GM21723 (cell line): Measurements from ENCODE around the gene OR2T34.
"Not testable (repeated sequence)": the region's sequence is repeated elsewhere in the genome, so short reads cannot be mapped to it uniquely, and the experiment has no call there.

ENCODE experiments used
- ATAC-seq: cut with Tn5 transposase; IDR thresholded peaks from one replicate; pipeline ENCODE4 v1.9.1; 2021; ENCODE audit warnings: mild to moderate bottlenecking, moderate library complexity; ENCODE audit not compliant: unreplicated experiment

OR2T34 gene

GRCh38 chr1:248574657-248575056, at the start of gene OR2T34:
OR2T34 (minus strand) TSS chr1:248574757; CDS start chr1:248574757, 0 bp downstream.
- ATAC-seq, result not testable (repeated sequence)

GRCh38 chr1:248622570-248623001, 48.0 kb upstream of the OR2T34 start:
- no peak for ATAC-seq

GRCh38 chr1:248621770-248622169, 47.2 kb upstream of the OR2T34 start:
- no peak for ATAC-seq

- ATAC-seq, result no peak
Observed at GRCh38 chr1:248618878-248619277, 44.3 kb upstream of the OR2T34 start.

GRCh38 chr1:248618119-248618518, 43.6 kb upstream of the OR2T34 start:
- no peak for ATAC-seq

GRCh38 chr1:248613742-248614141, 39.2 kb upstream of the OR2T34 start:
- ATAC-seq, result no peak

GRCh38 chr1:248611883-248612414, 37.4 kb upstream of the OR2T34 start:
- no peak for ATAC-seq

- ATAC-seq, result no peak
Observed at GRCh38 chr1:248610301-248610700, 35.7 kb upstream of the OR2T34 start.

GRCh38 chr1:248599396-248599795, 24.8 kb upstream of the OR2T34 start:
- ATAC-seq, result no peak

GRCh38 chr1:248597589-248597988, 23.0 kb upstream of the OR2T34 start, which contains the start of gene OR2T10:
OR2T10 (minus strand) TSS chr1:248597700; CDS start chr1:248593768, 3,932 bp downstream.
- ATAC-seq, result no peak

- ATAC-seq, result no peak
Observed at GRCh38 chr1:248596615-248597014, 22.1 kb upstream of the OR2T34 start.

- ATAC-seq, result no peak
Observed at GRCh38 chr1:248593226-248593625, 18.7 kb upstream of the OR2T34 start.

GRCh38 chr1:248592655-248593054, 18.1 kb upstream of the OR2T34 start:
- ATAC-seq, result no peak

GRCh38 chr1:248590055-248590454, 15.5 kb upstream of the OR2T34 start:
- ATAC-seq, result no peak

- no peak for ATAC-seq
Observed at GRCh38 chr1:248589334-248589733, 14.8 kb upstream of the OR2T34 start.

- ATAC-seq, result no peak
Observed at GRCh38 chr1:248585266-248585665, 10.7 kb upstream of the OR2T34 start.

- ATAC-seq, result no peak
Observed at GRCh38 chr1:248576260-248576980, 1.9 kb upstream of the OR2T34 start.

- not testable (repeated sequence) for ATAC-seq
Observed at GRCh38 chr1:248573856-248574255, 701 bp downstream of the OR2T34 start.

GRCh38 chr1:248572049-248572448, 2.5 kb downstream of the OR2T34 start:
- ATAC-seq, result peak; percentile 97

- ATAC-seq, result not testable (repeated sequence)
Observed at GRCh38 chr1:248570811-248571210, 3.7 kb downstream of the OR2T34 start.

GRCh38 chr1:248569049-248569448, 5.5 kb downstream of the OR2T34 start:
- not testable (repeated sequence) for ATAC-seq
